Hematopoietic multipotent progenitor cell treated with erythropoietin and hydrocortisone succinate and interleukin-3 and kit ligand, for 6 days (in vitro differentiated cells): Measurements from ENCODE around the gene SASH1.

Experiments
- DNase-seq: peaks from one replicate; pipeline ENCODE4 v3.0.0-alpha.2; 2015

SASH1 gene

GRCh38 chr6:148461986-148462577, 119.4 kb downstream of the SASH1 start:
- no peak for DNase-seq

- DNase-seq: no peak
Observed at GRCh38 chr6:148463671-148464070, 121.0 kb downstream of the SASH1 start.

GRCh38 chr6:148464319-148465010, 121.8 kb downstream of the SASH1 start:
- peak; percentile 77 for DNase-seq

- no peak for DNase-seq
Observed at GRCh38 chr6:148465011-148465335, 122.3 kb downstream of the SASH1 start.

- no peak for DNase-seq
Observed at GRCh38 chr6:148465670-148466069, 123.0 kb downstream of the SASH1 start.

GRCh38 chr6:148466158-148466557, 123.5 kb downstream of the SASH1 start:
- DNase-seq: no peak

GRCh38 chr6:148467926-148468325, 125.3 kb downstream of the SASH1 start:
- DNase-seq: no peak

GRCh38 chr6:148470156-148470555, 127.5 kb downstream of the SASH1 start:
- no peak for DNase-seq

GRCh38 chr6:148470606-148471465, 128.2 kb downstream of the SASH1 start:
- no peak for DNase-seq

GRCh38 chr6:148471624-148472159, 129.1 kb downstream of the SASH1 start:
- DNase-seq: no peak

- no peak for DNase-seq
Observed at GRCh38 chr6:148472171-148473105, 129.8 kb downstream of the SASH1 start.

- DNase-seq: no peak
Observed at GRCh38 chr6:148479497-148479896, 136.9 kb downstream of the SASH1 start.

GRCh38 chr6:148487461-148487860, 144.8 kb downstream of the SASH1 start:
- no peak for DNase-seq

GRCh38 chr6:148491638-148492251, 149.1 kb downstream of the SASH1 start:
- DNase-seq: no peak

GRCh38 chr6:148492654-148493290, 150.1 kb downstream of the SASH1 start:
- no peak for DNase-seq

- no peak for DNase-seq
Observed at GRCh38 chr6:148493424-148493823, 150.8 kb downstream of the SASH1 start.

- DNase-seq: no peak
Observed at GRCh38 chr6:148494226-148494625, 151.6 kb downstream of the SASH1 start.

- no peak for DNase-seq
Observed at GRCh38 chr6:148495029-148495428, 152.4 kb downstream of the SASH1 start.

GRCh38 chr6:148497257-148497656, 154.6 kb downstream of the SASH1 start:
- DNase-seq: no peak

- no peak for DNase-seq
Observed at GRCh38 chr6:148497717-148498116, 155.1 kb downstream of the SASH1 start.

- no peak for DNase-seq
Observed at GRCh38 chr6:148500402-148500801, 157.8 kb downstream of the SASH1 start.

GRCh38 chr6:148501178-148501590, 158.5 kb downstream of the SASH1 start:
- no peak for DNase-seq
